ENCODE data around the gene HDAC4. TPM values are rescaled to one million over a fixed set of nuclear protein-coding genes. Genes with fewer than 3 reads are reported as not detected.

Gene HDAC4
- polyA plus RNA-seq, 1 donor (not counting 4 experiments of a cell fraction or from before 2014, with no cell fraction given) = 2.9 TPM

- H3K4me1 ChIP-seq (ENCODE audit: control insufficient read depth, extremely low read depth, insufficient read depth, low read length) = peaks cover 15% of the 10 kb centered on the region
- TF ChIP-seq EZH2 (IDR thresholded peaks at IDR 0.05; ENCODE audit: low read length) (no peak), CTCF (optimal IDR thresholded peaks at IDR 0.05 in 1 of 3, IDR thresholded peaks at IDR 0.05 in 1 of 3, conservative IDR thresholded peaks at IDR 0.05 in 1 of 3; ENCODE audit: extremely low read depth in 1 of 3, insufficient read depth in 2 of 3, low read length in 3 of 3) (no peak)
- no peak overlapping the region for H2AFZ ChIP-seq (ENCODE audit: control insufficient read depth, low read length)
- H3K9me3 ChIP-seq (ENCODE audit: control insufficient read depth, low read depth, low read length) = no peaks in the 10 kb centered on the region
- DNase-seq (ENCODE audit: low read depth, low spot score) = no peak
- H3K79me2 ChIP-seq (ENCODE audit: control insufficient read depth, insufficient read depth, low read length) = peaks cover 7% of the 10 kb centered on the region
- H3K36me3 ChIP-seq (ENCODE audit: control insufficient read depth in 2 of 2, extremely low read depth in 1 of 2, insufficient read depth in 2 of 2, low read length in 2 of 2) = no peaks in the 10 kb centered on the region
- H3K4me3 ChIP-seq (ENCODE audit: control insufficient read depth in 2 of 3, extremely low read depth in 1 of 3, insufficient read depth in 2 of 3, low read depth in 1 of 3, low read length in 3 of 3) = no peak overlapping the region
- H4K20me1 ChIP-seq (ENCODE audit: control insufficient read depth, extremely low read depth, insufficient read depth, low read length) = peaks cover 3% of the 10 kb centered on the region
- H3K27me3 ChIP-seq (ENCODE audit: control insufficient read depth, extremely low read depth, insufficient read depth, low read length) = no peaks in the 10 kb centered on the region
- peaks cover 2% of the 10 kb centered on the region for H3K9me1 ChIP-seq (ENCODE audit: control insufficient read depth, extremely low read depth, insufficient read depth, low read length)
- no peak overlapping the region for H3K9ac ChIP-seq (ENCODE audit: control insufficient read depth, extremely low read depth, insufficient read depth, low read length)
- no peak overlapping the region for H3K27ac ChIP-seq (ENCODE audit: control insufficient read depth, insufficient read depth, low read length)
- H3K4me2 ChIP-seq (ENCODE audit: control insufficient read depth, extremely low read depth, insufficient read depth, low read depth, low read length) = no peak overlapping the region
- no peak for FAIRE-seq
- dilution Hi-C loops (cut with MboI; ENCODE audit: extremely low pct_ligation_motif_present, low sequenced_read_pairs) = no loop called here
Observed at GRCh38 chr2:239268549-239268948, 132.3 kb downstream of the HDAC4 start.

- Histone ChIP-seq H4K20me1 (ENCODE audit: control insufficient read depth, extremely low read depth, insufficient read depth, low read length) (peaks cover 3% of the 10 kb centered on the region), H3K9me3 (ENCODE audit: control insufficient read depth, low read depth, low read length) (no peaks in the 10 kb centered on the region), H3K27me3 (ENCODE audit: control insufficient read depth, extremely low read depth, insufficient read depth, low read length) (no peaks in the 10 kb centered on the region), H3K4me3 (ENCODE audit: control insufficient read depth in 2 of 3, extremely low read depth in 1 of 3, insufficient read depth in 2 of 3, low read depth in 1 of 3, low read length in 3 of 3) (no peak overlapping the region), H3K27ac (ENCODE audit: control insufficient read depth, insufficient read depth, low read length) (no peak overlapping the region), H3K9ac (ENCODE audit: control insufficient read depth, extremely low read depth, insufficient read depth, low read length) (no peak overlapping the region), H3K79me2 (ENCODE audit: control insufficient read depth, insufficient read depth, low read length) (peaks cover 5% of the 10 kb centered on the region), H3K4me1 (ENCODE audit: control insufficient read depth, extremely low read depth, insufficient read depth, low read length) (peaks cover 15% of the 10 kb centered on the region), H3K9me1 (ENCODE audit: control insufficient read depth, extremely low read depth, insufficient read depth, low read length) (peaks cover 2% of the 10 kb centered on the region), H3K36me3 (ENCODE audit: control insufficient read depth in 2 of 2, extremely low read depth in 1 of 2, insufficient read depth in 2 of 2, low read length in 2 of 2) (no peaks in the 10 kb centered on the region), H2AFZ (ENCODE audit: control insufficient read depth, low read length) (no peak overlapping the region), H3K4me2 (ENCODE audit: control insufficient read depth, extremely low read depth, insufficient read depth, low read depth, low read length) (no peak overlapping the region)
- FAIRE-seq = no peak
- dilution Hi-C loops (cut with MboI; ENCODE audit: extremely low pct_ligation_motif_present, low sequenced_read_pairs) = no loop called here
- no peak for DNase-seq (ENCODE audit: low read depth, low spot score)
- TF ChIP-seq EZH2 (IDR thresholded peaks at IDR 0.05; ENCODE audit: low read length) (no peak), CTCF (optimal IDR thresholded peaks at IDR 0.05 in 1 of 3, IDR thresholded peaks at IDR 0.05 in 1 of 3, conservative IDR thresholded peaks at IDR 0.05 in 1 of 3; ENCODE audit: extremely low read depth in 1 of 3, insufficient read depth in 2 of 3, low read length in 3 of 3) (no peak)
Observed at GRCh38 chr2:239268082-239268481, 132.7 kb downstream of the HDAC4 start.
